ENCODE data around the gene IL15RA.
A peak's percentile ranks its signal among the peaks of the same experiment; 100 is the strongest.
"Not testable (repeated sequence)": the region's sequence is repeated elsewhere in the genome, so short reads cannot be mapped to it uniquely, and the experiment has no call there.

The IL15RA gene

GRCh38 chr10:6005856-6006395 is 28.6 kb upstream of the IL15RA start:
- DNase-seq = no peak

- not testable (repeated sequence) for DNase-seq
Measured at GRCh38 chr10:6005161-6005804, 27.9 kb upstream of the IL15RA start.

GRCh38 chr10:6002809-6003510 is 25.6 kb upstream of the IL15RA start:
- DNase-seq = no peak

GRCh38 chr10:5999440-6000165 is 22.3 kb upstream of the IL15RA start:
- DNase-seq = no peak

- DNase-seq = no peak
Measured at GRCh38 chr10:5996696-5997095, 19.4 kb upstream of the IL15RA start.

GRCh38 chr10:5992398-5992797 is 15.1 kb upstream of the IL15RA start:
- no peak for DNase-seq

GRCh38 chr10:5991708-5992107 is 14.4 kb upstream of the IL15RA start:
- no peak for DNase-seq

- DNase-seq = no peak
Measured at GRCh38 chr10:5989756-5990155, 12.4 kb upstream of the IL15RA start.

- DNase-seq = no peak
Measured at GRCh38 chr10:5988336-5988920, 11.1 kb upstream of the IL15RA start.

- no peak for DNase-seq
Measured at GRCh38 chr10:5987747-5988146, 10.4 kb upstream of the IL15RA start.

GRCh38 chr10:5985029-5985428 is 7.7 kb upstream of the IL15RA start:
- no peak for DNase-seq

GRCh38 chr10:5983774-5984173 is 6.4 kb upstream of the IL15RA start:
- no peak for DNase-seq

- DNase-seq = no peak
Measured at GRCh38 chr10:5981529-5981928, 4.2 kb upstream of the IL15RA start.

GRCh38 chr10:5978230-5978489 is 817 bp upstream of the IL15RA start:
- DNase-seq = no peak

GRCh38 chr10:5976512-5977470 is 552 bp downstream of the IL15RA start:
- peak; percentile 26 for DNase-seq

- peak; percentile 20 for DNase-seq
Measured at GRCh38 chr10:5975641-5976473, 1.5 kb downstream of the IL15RA start.

GRCh38 chr10:5973069-5973468 is 4.3 kb downstream of the IL15RA start:
- no peak for DNase-seq

- no peak for DNase-seq
Measured at GRCh38 chr10:5971886-5972285, 5.5 kb downstream of the IL15RA start.

GRCh38 chr10:5971315-5971832 is 6.0 kb downstream of the IL15RA start:
- DNase-seq = peak; percentile 12

GRCh38 chr10:5970527-5970926 is 6.8 kb downstream of the IL15RA start:
- DNase-seq = no peak

- DNase-seq = no peak
Measured at GRCh38 chr10:5970066-5970465, 7.3 kb downstream of the IL15RA start.
